OCI-LY1 (cell line): ENCODE data around the gene STS.

Source experiments
- EZH2 ChIP-seq: fragments of 200-600 bp; sonication (generic), shearing (Covaris generic); IDR thresholded peaks from 2 replicates; pipeline ENCODE4 v1.8.0; 2017; ENCODE audit warnings: borderline replicate concordance, mixed run types, mild to moderate bottlenecking, antibody characterized with exemption, low read length, moderate library complexity, mixed read lengths
- TF ChIP-seq, protein P1 (sequence below): fragments of 200-600 bp; sonication (generic), shearing (Covaris generic); IDR thresholded peaks from 2 replicates; pipeline ENCODE4 v1.5.1; 2017; ENCODE audit warnings: mild to moderate bottlenecking, antibody characterized with exemption, low read length, moderate library complexity, mixed read lengths

DNA sequence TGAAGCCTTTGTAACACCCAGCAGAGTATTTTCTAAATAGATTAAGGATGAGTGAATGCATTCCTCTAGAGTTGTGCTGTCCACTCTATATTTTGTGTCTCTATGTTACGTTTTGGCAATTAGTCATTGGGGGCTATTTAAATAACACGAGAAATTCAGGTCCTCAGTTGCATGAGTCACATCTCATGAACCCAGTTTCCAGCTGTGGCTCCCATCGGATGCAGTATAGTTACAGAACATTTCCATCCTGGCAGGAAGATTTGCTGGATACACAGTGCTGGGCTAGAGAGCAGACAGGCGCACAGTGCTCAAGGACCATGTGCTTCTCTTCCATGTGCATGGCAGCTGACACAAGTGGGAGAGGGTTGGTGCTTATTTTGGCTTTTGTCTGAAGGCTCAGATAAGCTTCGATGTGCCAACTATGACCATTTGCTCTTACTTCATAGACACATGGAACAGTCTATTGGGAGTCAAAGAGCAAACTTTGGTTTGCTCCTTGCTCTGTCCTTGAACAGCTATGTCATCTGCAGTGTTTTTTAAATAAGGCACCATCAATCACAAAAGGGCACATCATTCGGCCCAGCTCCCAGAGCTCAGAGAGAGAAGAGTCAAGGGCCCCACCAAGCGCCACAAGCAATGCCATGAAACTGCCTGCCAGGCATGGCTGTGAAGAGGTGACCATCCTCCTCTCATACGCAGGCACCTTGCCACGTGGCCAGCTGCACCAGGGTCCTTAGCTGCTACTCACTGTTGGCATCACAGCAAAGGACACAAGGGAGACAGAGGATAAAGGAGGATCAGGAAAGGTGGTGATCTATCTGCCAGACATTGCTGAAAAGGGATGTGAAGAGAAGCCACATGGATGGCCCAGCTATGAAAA, 8.1 kb upstream of the STS start:
- TF ChIP-seq, protein P1, sequence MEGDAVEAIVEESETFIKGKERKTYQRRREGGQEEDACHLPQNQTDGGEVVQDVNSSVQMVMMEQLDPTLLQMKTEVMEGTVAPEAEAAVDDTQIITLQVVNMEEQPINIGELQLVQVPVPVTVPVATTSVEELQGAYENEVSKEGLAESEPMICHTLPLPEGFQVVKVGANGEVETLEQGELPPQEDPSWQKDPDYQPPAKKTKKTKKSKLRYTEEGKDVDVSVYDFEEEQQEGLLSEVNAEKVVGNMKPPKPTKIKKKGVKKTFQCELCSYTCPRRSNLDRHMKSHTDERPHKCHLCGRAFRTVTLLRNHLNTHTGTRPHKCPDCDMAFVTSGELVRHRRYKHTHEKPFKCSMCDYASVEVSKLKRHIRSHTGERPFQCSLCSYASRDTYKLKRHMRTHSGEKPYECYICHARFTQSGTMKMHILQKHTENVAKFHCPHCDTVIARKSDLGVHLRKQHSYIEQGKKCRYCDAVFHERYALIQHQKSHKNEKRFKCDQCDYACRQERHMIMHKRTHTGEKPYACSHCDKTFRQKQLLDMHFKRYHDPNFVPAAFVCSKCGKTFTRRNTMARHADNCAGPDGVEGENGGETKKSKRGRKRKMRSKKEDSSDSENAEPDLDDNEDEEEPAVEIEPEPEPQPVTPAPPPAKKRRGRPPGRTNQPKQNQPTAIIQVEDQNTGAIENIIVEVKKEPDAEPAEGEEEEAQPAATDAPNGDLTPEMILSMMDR, result no peak
- no peak for TF ChIP-seq EZH2
